OCI-LY7 (cell line): ENCODE measurements around the gene REEP6.

Experiments used
- CTCF ChIP-seq: fragments of 200-600 bp; sonication (generic); conservative IDR thresholded peaks from 2 replicates; pipeline ENCODE4 v1.5.1; 2014; ENCODE audit warnings: mild to moderate bottlenecking, antibody characterized with exemption, low read length, moderate library complexity, mixed read lengths
- EZH2phosphoT487 ChIP-seq: fragments of 200-600 bp; sonication (generic); IDR thresholded peaks from 2 replicates; pipeline ENCODE4 v1.6.1; 2018; ENCODE audit warnings: low read depth, borderline replicate concordance, mild to moderate bottlenecking, mixed run types, antibody characterized with exemption, low read length, moderate library complexity, mixed read lengths

- TF ChIP-seq CTCF = no peak
- no peak for TF ChIP-seq EZH2phosphoT487
These were observed 18.5 kb upstream of the REEP6 start for GRCh38 chr19:1472231-1473084.
